Measurements from ENCODE around the gene PDE6B. TPM values are rescaled to one million over a fixed set of nuclear protein-coding genes. Genes with fewer than 3 reads are reported as not detected.

Gene PDE6B
- total and polyA plus RNA-seq, 8 donors = 1.1 to 12.3 (median 1.7) TPM; not detected in 4

- peak; percentile 53 to 93 for DNase-seq
- Histone ChIP-seq H3K9me3 (no peaks in the 10 kb centered on the region), H3K27me3 (peaks cover 0 to 25% (median 8%) of the 10 kb centered on the region in 3 donors), H3K4me1 (peaks cover 7 to 21% (median 18%) of the 10 kb centered on the region in 4 donors), H3K36me3 (no peaks in the 10 kb centered on the region), H3K27ac (peak overlapping the region in 4 of 5 donors; percentile 40 to 67 (median 52)), H3K4me3 (peak overlapping the region; percentile 62 to 78 (median 68))
- 2 to 8% (median 3%) methylated on average over 22 to 80 of the region's 80 CpGs for WGBS, 5 donors
- intact Hi-C loops (cut with DNase I; ENCODE audit: low total_unique reads) = no loop called here
- TF ChIP-seq POLR2AphosphoS5 (IDR thresholded peaks at IDR 0.05) (peak in 1 of 3 donors; percentile 36), EP300 (IDR thresholded peaks at IDR 0.05) (no peak)
Measured at GRCh38 chr4:663438-664428, 38.4 kb downstream of the PDE6B start.

- Histone ChIP-seq H3K4me1 (peaks cover 7 to 21% (median 18%) of the 10 kb centered on the region in 4 donors), H3K9me3 (no peaks in the 10 kb centered on the region), H3K36me3 (no peaks in the 10 kb centered on the region), H3K4me3 (peak overlapping the region in 1 of 4 donors; percentile 78), H3K27ac (no peak overlapping the region), H3K27me3 (peaks cover 0 to 25% (median 8%) of the 10 kb centered on the region in 3 donors)
- WGBS, 5 donors = 93 to 98% (median 94%) methylated on average over 14 to 24 of the region's 24 CpGs
- TF ChIP-seq POLR2AphosphoS5 (IDR thresholded peaks at IDR 0.05) = no peak
- no peak for TF ChIP-seq POLR2A (IDR thresholded peaks at IDR 0.05)
- TF ChIP-seq EP300 (IDR thresholded peaks at IDR 0.05) = no peak
- no peak for TF ChIP-seq CTCF (IDR thresholded peaks at IDR 0.05)
- peak in 1 of 2 donors; percentile 5 for DNase-seq
- intact Hi-C loops (cut with DNase I; ENCODE audit: low total_unique reads) = no loop called here
Measured at GRCh38 chr4:664713-665231, 39.4 kb downstream of the PDE6B start.

- Histone ChIP-seq H3K36me3 (peaks cover 0 to 4% (median 2%) of the 10 kb centered on the region in 4 donors), H3K27me3 (peaks cover 0 to 25% (median 8%) of the 10 kb centered on the region in 3 donors), H3K4me1 (peaks cover 7 to 21% (median 18%) of the 10 kb centered on the region in 4 donors), H3K9me3 (no peaks in the 10 kb centered on the region), H3K27ac (no peak overlapping the region), H3K4me3 (no peak overlapping the region)
- no peak for DNase-seq
- TF ChIP-seq POLR2A (IDR thresholded peaks at IDR 0.05) = no peak
- no peak for TF ChIP-seq POLR2AphosphoS5 (IDR thresholded peaks at IDR 0.05)
- no peak for TF ChIP-seq CTCF (IDR thresholded peaks at IDR 0.05)
- no peak for TF ChIP-seq EP300 (IDR thresholded peaks at IDR 0.05)
- 78 to 96% (median 83%) methylated on average over 4 to 12 of the region's 12 CpGs for WGBS, 5 donors
- intact Hi-C loops (cut with DNase I; ENCODE audit: low total_unique reads) = no loop called here
Measured at GRCh38 chr4:665381-665750, 40.0 kb downstream of the PDE6B start.

GRCh38 chr4:665751-666435, 40.5 kb downstream of the PDE6B start:
- intact Hi-C loops (cut with DNase I; ENCODE audit: low total_unique reads) = no loop called here
- H3K27ac ChIP-seq = no peak overlapping the region
- no peak for DNase-seq
- H3K36me3 ChIP-seq = peaks cover 0 to 9% (median 6%) of the 10 kb centered on the region in 4 donors
- 61 to 77% (median 68%) methylated on average over 5 to 22 of the region's 22 CpGs for WGBS, 5 donors
- H3K9me3 ChIP-seq = no peaks in the 10 kb centered on the region
- H3K4me3 ChIP-seq = no peak overlapping the region
- H3K27me3 ChIP-seq = peaks cover 0 to 25% (median 8%) of the 10 kb centered on the region in 3 donors
- H3K4me1 ChIP-seq = peaks cover 7 to 21% (median 18%) of the 10 kb centered on the region in 4 donors
- no peak for TF ChIP-seq POLR2A (IDR thresholded peaks at IDR 0.05)
- no peak for TF ChIP-seq CTCF (IDR thresholded peaks at IDR 0.05)
- TF ChIP-seq EP300 (IDR thresholded peaks at IDR 0.05) = no peak
